ENCODE data around the gene RPH3AL. TPM values are rescaled to one million over a fixed set of nuclear protein-coding genes. Genes with fewer than 3 reads are reported as not detected.

The RPH3AL gene
- total and polyA plus RNA-seq, 2 of the 8 experiments (the other 6 are each of a cell fraction or from before 2014, with no cell fraction given) = 5.6 to 5.8 TPM

DNA sequence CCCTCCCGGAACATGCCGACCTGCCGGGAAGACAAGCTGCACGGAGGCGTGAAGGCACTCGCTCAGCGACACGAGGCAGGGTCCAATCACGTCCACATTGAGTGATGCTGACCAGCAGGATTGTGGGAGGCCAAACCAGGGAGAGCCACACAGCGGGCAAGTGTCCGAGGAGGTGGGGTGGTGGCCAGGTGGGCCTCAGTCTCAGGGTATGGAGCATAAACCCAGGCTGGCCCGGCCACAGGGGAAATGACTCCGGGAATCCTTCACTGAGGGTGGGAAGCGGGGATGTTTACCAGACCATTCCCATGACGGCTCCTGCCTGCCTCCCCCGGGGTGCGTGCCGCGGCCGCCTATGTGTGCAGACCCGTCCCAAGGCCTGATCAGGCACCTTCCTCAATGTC, 62.5 kb downstream of the RPH3AL start:
- Histone ChIP-seq H2AFZ (ENCODE audit: low read length) (no peak overlapping the region), H3K56ac (replicated peaks; ENCODE audit: insufficient read length, low read depth, low read length) (no peak overlapping the region), H3K18ac (ENCODE audit: extremely low read depth, low read length) (no peak overlapping the region; the same call in 1 of the 2 replicates), H2BK12ac (ENCODE audit: low read depth, low read length) (no peak overlapping the region), H3K23me2 (ENCODE audit: low read depth, low read length) (no peaks in the 10 kb centered on the region), H2BK20ac (ENCODE audit: low read length) (no peak overlapping the region), H3K4ac (replicated peaks; ENCODE audit: insufficient read length, low read depth, low read length) (no peak overlapping the region), H2BK15ac (ENCODE audit: low read length) (no peak overlapping the region), H3K4me3 (ENCODE audit: extremely low read depth in 1 of 4, insufficient read depth in 2 of 4, low read depth in 3 of 4, low read length in 4 of 4) (no peak overlapping the region), H4K91ac (replicated peaks; ENCODE audit: insufficient read length, low read length) (no peak overlapping the region), H4K5ac (ENCODE audit: insufficient read length, low read depth, low read length) (no peak overlapping the region), H3K9me3 (ENCODE audit: insufficient read depth in 2 of 2, low read depth in 1 of 2, low read length in 1 of 2) (no peaks in the 10 kb centered on the region), H3K27ac (ENCODE audit: low read depth, low read length) (no peak overlapping the region), H2BK120ac (replicated peaks; ENCODE audit: low read depth, low read length) (no peak overlapping the region), H4K20me1 (replicated peaks in 1 of 2; ENCODE audit: control insufficient read depth in 1 of 2, insufficient read depth in 2 of 2, low read length in 2 of 2) (no peaks in the 10 kb centered on the region), H4K8ac (ENCODE audit: extremely low read depth, insufficient read depth, low read length) (peak overlapping the region; percentile 65; the same call in 1 of the 2 replicates), H3K4me2 (ENCODE audit: insufficient read depth in 1 of 2, low read depth in 2 of 2, low read length in 2 of 2) (no peak overlapping the region), H3K27me3 (replicated peaks in 1 of 4; ENCODE audit: control insufficient read depth in 3 of 4, extremely low read depth in 1 of 4, insufficient read depth in 3 of 4, low read length in 3 of 4) (peaks cover 0 to 8% (median 0%) of the 10 kb centered on the region in 4 experiments; a peak in 3 of 7 replicates), H2BK5ac (ENCODE audit: low read depth, low read length) (no peak overlapping the region), H2AK5ac (ENCODE audit: low read depth, low read length) (no peak overlapping the region), H3K79me1 (ENCODE audit: low read depth, low read length) (no peaks in the 10 kb centered on the region), H3K23ac (ENCODE audit: insufficient read length) (no peak overlapping the region), H3K4me1 (replicated peaks in 1 of 4; ENCODE audit: control insufficient read depth in 3 of 4, insufficient read depth in 4 of 4, low read length in 3 of 4) (peaks cover 0 to 9% (median 2%) of the 10 kb centered on the region in 4 experiments; a peak in 5 of 7 replicates), H3K14ac (ENCODE audit: insufficient read length) (no peak overlapping the region), H3K36me3 (ENCODE audit: control insufficient read depth in 2 of 4, insufficient read depth in 4 of 4, low read length in 3 of 4) (no peaks in the 10 kb centered on the region), H3K79me2 (ENCODE audit: control insufficient read depth in 1 of 2, insufficient read depth in 2 of 2, low read length in 2 of 2) (no peaks in the 10 kb centered on the region), H3K9ac (replicated peaks in 1 of 4; ENCODE audit: extremely low read depth in 1 of 4, low read depth in 3 of 4, low read length in 3 of 4) (no peak overlapping the region)
- FAIRE-seq (no peak), DNase-seq (ENCODE audit: low read depth in 1 of 2, low spot score in 2 of 2) (peak in 1 of 2 experiments; percentile 39)
- CTCF ChIA-PET (ENCODE audit: partially characterized antibody) = interaction anchor here (2.6 kb wide), 1 partner anchor 126 kb away, joined by 7 read pairs; no protein-coding TSS in a partner anchor
- no peak for TF ChIP-seq CTCF (IDR thresholded peaks at IDR 0.05; ENCODE audit: control extremely low read depth in 1 of 3, insufficient read depth in 1 of 3, low read depth in 1 of 3, low read length in 3 of 3)
- TF ChIP-seq SIRT6 (IDR thresholded peaks at IDR 0.05; ENCODE audit: low read length) = no peak
- TF ChIP-seq TAF7 (optimal IDR thresholded peaks at IDR 0.05; ENCODE audit: borderline replicate concordance, low read depth, low read length) = no peak
- POLR2A ChIA-PET (ENCODE audit: partially characterized antibody) = no interaction called here
- 82% methylated on average over 15 of the region's 21 CpGs; no CpG with 5 or more reads in 1 of the 2 experiments for WGBS, 2 experiments (ENCODE audit: extremely low coverage in 1 of 2, insufficient coverage in 1 of 2, insufficient read length in 1 of 2, insufficient replicate concordance in 2 of 2, low coverage in 1 of 2, low lambda C conversion rate in 2 of 2, missing lambda C conversion rate in 1 of 2)

All from H1 (cell line).